ENCODE data around the gene CELA1.

GRCh38 chr12:51374856-51375255 lies 28.4 kb upstream of the CELA1 start:
- TF ChIP-seq SMC3 (IDR thresholded peaks at IDR 0.05; ENCODE audit: borderline replicate concordance, low read length): no peak
- no peak for TF ChIP-seq WRNIP1 (IDR thresholded peaks at IDR 0.05; ENCODE audit: borderline replicate concordance, low read depth, low read length)
- no peak for TF ChIP-seq FOXK2 (IDR thresholded peaks at IDR 0.05)
- no peak for TF ChIP-seq PBX3 (IDR thresholded peaks at IDR 0.05; ENCODE audit: insufficient replicate concordance, low read depth, low read length)
- no peak for TF ChIP-seq CTCF (IDR thresholded peaks at IDR 0.05 in 2 of 3, conservative IDR thresholded peaks at IDR 0.05 in 1 of 3; ENCODE audit: control insufficient read depth in 2 of 3, extremely low read depth in 1 of 3, insufficient read depth in 1 of 3, low read depth in 3 of 3, low read length in 3 of 3)
- no peak for TF ChIP-seq ZNF274 (IDR thresholded peaks at IDR 0.05; ENCODE audit: insufficient read depth, insufficient read length)
- no peak for TF ChIP-seq NFYB (IDR thresholded peaks at IDR 0.05; ENCODE audit: insufficient read depth, low read depth, low read length)
